Kasumi-1 (cell line): ENCODE data around the gene CASP8AP2.
"Not testable (repeated sequence)": the region's sequence is repeated elsewhere in the genome, so short reads cannot be mapped to it uniquely, and the experiment has no call there.

Experiments
- DNase-seq, 2 experiments: peaks; one replicate each; lab custom pipeline; 2025; lab: John Stamatoyannopoulos, UW

Gene CASP8AP2

DNA sequence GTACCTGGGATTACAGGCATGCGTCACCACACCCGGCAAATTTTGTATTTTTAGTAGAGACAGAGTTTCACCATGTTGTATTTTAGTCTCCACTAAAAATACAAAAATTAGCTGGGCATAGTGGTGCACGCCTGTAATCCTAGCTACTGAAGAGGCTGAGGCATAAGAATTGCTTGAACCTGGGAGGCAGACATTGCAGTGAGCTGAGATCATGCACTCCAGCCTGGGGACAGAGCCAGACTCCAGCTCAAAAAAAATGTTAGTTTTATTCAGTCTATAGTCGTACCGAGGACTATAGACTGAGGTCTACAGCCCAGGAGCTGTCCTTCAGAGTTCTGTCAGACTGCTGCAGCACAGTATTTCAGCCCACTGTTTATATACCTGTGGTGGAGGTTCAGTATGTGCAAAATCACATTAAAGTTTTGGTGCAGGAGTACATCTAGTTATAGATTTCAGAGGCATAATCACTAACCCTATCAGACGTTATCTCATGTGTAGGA lies 3.6 kb upstream of the CASP8AP2 start:
- DNase-seq: no peak

- DNase-seq: not testable (repeated sequence)
Measured at GRCh38 chr6:89828475-89828987, 1.1 kb upstream of the CASP8AP2 start.

- peak in 1 of 2 experiments; percentile 75 for DNase-seq
Measured at GRCh38 chr6:89828988-89829471, 650 bp upstream of the CASP8AP2 start.

GRCh38 chr6:89830170-89830809 lies 610 bp downstream of the CASP8AP2 start:
- DNase-seq: peak in 1 of 2 experiments; percentile 8

DNA sequence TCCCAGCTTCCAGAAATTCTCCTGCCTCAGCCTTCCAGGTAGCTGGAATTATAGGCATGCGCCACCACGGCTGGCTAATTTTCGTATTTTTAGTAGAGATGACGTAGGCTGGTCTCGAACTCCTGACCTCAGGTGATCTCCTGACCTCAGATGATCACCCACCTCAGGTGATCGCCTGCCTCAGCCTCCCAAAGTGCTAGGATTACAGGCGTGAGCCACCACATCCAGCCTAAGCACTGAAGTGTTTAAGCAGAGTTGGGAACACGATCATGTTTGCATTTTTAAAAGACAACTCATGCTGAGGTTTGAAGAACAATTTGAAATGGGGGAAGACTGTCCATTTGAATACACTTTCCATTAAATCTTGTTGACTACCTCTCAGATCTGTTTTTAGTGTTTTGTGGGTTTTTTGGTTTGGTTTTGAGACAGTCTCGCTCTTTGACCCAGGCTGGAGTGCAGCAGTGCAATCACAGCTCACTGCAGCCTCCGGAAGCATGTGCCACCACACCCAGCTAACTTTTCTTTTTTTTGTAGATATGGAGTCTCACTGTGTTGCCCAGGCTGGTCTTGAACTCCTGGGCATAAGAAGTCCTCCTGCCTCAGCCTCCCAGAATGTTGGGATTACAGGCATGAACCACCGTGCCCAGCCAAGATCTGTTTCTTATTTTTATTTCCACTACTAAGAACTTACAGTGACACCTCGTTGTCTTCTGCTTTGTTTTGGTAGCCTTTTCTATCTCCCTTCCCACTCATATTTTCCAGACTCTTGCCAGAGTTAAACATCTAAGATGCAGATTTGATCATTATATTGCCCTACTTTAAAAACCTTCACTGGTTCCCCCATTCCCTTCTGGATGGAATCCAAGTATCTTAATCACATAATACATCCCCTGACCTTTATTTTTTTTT lies 5.5 kb downstream of the CASP8AP2 start:
- DNase-seq: no peak

DNA sequence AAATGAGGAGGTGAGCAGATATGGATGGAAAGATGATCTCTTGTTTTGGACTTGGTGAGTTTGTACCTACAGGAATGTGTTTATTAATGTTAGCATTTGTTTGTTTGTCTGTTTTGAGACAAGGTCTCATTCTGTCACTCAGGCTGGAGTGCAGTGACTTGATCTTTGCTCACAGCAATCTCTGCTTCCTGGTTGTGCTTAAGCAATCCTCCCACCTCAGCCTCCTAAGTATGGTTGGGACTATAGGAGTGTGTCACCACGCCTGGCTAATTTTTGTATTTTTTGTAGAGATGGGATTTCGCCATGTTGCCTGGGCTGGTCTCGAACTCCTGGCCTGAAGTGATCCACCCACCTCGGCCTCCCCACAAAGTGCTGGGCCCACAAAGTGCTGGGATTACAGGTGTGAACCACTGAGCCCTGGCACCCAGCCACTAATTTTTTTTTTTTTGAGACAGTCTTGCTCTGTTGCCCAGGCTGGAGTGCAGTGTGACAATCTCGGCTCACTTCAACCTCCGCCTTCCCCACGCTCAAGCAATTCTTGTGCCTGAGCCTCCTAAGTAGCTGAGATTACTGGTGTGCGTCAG lies 7.1 kb downstream of the CASP8AP2 start:
- no peak for DNase-seq

GRCh38 chr6:89840538-89840937 lies 10.9 kb downstream of the CASP8AP2 start:
- no peak for DNase-seq

- DNase-seq: no peak
Measured at GRCh38 chr6:89842228-89842627, 12.5 kb downstream of the CASP8AP2 start.

DNA sequence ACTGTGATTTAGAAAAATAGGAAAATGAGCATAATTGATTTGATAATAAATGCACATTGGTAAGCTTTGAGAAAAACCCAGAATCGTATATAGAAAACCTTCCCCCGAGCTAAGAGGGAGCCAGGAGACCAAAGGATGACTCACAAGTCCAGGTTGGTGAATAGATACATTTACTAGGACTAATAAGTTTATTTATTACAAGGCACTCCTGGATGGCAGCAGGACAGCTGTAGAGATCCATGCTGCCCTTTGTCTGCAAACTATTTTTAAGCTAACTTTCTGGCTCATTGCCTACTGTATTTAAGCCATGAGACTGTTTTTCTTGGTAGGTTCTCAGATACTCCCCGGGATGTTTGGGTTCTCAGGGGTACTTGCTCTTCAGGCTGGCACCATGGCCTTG lies 13.4 kb downstream of the CASP8AP2 start:
- no peak for DNase-seq

- not testable (repeated sequence) for DNase-seq
Measured at GRCh38 chr6:89847513-89847912, 17.8 kb downstream of the CASP8AP2 start.

GRCh38 chr6:89853068-89853467 lies 23.4 kb downstream of the CASP8AP2 start:
- DNase-seq: no peak

- no peak for DNase-seq
Measured at GRCh38 chr6:89858041-89858440, 28.4 kb downstream of the CASP8AP2 start.

DNA sequence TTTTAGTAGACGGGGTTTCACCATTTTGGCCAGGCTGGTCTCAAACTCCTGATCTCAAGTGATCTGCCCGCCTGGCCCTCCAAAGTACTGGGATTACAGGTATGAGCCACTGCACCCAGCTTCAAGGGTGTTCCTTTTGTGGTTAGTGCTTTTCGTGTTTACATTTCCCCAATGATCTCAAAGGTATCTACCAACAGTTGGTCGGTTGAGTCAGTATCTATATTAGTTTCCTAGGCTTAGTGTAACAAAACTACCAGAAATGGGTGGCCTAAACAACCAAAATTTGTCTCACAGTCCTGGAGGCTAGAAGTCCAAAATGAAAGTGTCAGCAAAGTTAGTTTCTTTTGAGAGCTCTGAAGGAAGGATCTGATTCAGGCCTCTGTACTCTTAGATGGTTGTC lies 30.1 kb downstream of the CASP8AP2 start:
- no peak for DNase-seq

GRCh38 chr6:89862273-89862672 lies 32.6 kb downstream of the CASP8AP2 start:
- no peak for DNase-seq

DNA sequence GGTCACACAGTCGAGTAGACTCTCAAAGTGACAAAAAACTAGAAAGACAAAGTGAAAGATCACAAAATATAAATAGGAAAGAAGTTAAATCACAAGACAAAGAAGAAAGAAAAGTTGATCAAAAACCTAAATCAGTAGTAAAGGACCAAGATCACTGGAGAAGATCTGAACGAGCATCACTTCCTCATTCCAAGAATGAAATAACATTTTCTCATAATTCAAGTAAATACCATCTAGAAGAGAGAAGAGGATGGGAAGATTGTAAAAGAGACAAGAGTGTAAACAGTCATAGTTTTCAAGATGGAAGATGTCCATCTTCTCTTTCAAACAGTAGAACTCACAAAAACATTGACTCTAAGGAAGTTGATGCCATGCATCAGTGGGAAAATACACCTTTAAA lies 33.0 kb downstream of the CASP8AP2 start:
- no peak for DNase-seq

- DNase-seq: no peak
Measured at GRCh38 chr6:89866024-89866678, 36.5 kb downstream of the CASP8AP2 start.

DNA sequence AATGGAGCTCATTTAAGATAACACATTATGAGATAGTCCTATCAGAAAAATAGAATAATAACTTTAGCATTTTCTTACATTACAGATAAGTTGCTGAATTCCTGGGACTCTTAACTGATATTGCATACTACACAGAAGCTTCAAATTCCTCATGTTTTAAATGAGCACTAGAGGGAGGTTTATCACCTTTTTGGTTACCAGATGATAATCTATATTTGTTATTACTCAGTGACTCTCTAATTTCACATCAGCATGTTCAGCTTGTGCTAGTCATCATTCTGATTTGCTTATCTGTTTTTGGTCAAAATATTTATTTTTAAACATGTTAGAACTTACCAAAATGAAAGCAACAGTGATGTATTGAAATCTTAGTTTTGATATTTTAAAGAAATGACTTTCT lies 44.0 kb downstream of the CASP8AP2 start:
- no peak for DNase-seq

DNA sequence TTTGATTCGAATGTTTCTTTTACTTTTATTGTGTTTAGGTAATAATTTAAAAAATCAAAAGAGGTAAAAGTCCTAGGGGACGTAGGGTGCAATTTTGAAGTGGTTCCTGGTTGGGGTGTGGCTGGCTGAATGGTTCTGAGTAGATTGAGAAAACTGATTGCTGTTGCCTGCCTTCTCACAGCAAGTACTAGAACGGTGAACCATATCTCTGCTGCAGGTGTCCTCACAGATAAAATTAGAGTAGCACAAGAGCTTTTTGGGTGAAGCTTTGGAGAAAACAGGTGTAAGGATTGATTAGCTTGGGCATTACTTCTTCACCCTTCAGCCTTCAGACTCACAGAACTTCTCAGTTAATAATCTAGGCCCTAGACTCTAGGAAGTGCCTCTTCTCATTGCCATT lies 44.8 kb downstream of the CASP8AP2 start:
- no peak for DNase-seq

- no peak for DNase-seq
Measured at GRCh38 chr6:89886378-89887120, 56.9 kb downstream of the CASP8AP2 start.

GRCh38 chr6:89887452-89888137 lies 57.9 kb downstream of the CASP8AP2 start:
- DNase-seq: no peak

GRCh38 chr6:89888138-89888514 lies 58.4 kb downstream of the CASP8AP2 start:
- no peak for DNase-seq
